T-helper 1 cell (primary cell): ENCODE results near the gene SEMA3D.

Source experiments
- DNase-seq, 5 donors: peaks; one replicate each; pipeline ENCODE4 v3.0.0-alpha.2; 2012 to 2020

SEMA3D gene

DNA sequence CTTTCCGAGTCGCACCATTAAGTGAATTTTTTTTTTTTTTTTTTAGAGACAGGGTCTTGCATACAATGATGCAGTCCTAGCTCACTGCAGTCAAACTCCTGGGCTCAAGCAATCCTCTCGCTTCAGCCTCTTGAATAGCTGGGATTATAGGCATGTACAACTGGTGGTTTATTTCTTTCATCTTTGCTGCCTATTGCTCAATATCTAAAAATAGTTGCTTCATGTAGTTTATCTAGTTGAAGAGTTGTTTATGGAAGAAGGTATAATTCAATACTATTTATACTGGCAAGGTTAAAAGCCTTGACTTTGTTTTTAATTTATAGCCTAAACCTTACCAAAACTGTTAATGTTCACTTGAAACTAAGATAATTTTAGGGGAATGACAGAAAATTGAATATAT, 66.9 kb downstream of the SEMA3D start:
- no peak for DNase-seq

DNA sequence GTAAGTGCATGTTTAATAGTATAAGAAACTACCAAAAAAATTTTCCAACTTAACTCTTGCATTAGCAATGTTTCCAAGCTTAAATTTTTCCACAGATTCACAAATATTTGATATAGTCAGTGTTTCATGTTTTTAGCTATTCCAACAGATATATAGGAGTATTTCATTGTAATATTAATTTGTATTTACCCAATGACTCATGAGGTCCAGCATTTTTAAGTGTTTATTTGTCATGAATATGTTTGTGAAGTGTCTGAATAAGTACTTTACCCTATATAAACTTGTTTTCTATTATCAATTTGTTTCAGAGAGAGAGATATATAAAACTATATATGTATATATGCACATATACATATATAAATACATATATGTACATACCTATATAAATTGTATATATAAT, 71.0 kb downstream of the SEMA3D start:
- DNase-seq, result no peak

GRCh38 chr7:85115006-85115405, 71.8 kb downstream of the SEMA3D start:
- no peak for DNase-seq

DNA sequence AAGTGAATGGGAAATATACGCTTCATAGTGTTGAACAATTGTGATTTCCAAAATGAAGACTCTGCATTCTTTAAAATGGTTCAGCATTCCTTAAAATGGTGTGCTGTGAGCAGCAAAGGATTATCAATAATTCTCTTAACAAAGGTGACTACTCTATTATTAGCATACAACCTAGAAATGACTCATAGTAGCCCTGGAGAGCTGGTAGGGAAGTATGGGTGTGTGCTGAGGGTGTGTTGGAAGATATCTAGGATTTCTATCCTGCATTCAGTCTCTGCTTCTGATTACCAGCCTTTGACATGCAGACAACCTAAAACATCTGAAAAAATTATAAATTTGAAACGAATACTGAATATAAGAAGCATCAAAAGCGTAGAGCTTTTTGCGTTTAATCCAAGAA, 72.5 kb downstream of the SEMA3D start:
- DNase-seq, result no peak

DNA sequence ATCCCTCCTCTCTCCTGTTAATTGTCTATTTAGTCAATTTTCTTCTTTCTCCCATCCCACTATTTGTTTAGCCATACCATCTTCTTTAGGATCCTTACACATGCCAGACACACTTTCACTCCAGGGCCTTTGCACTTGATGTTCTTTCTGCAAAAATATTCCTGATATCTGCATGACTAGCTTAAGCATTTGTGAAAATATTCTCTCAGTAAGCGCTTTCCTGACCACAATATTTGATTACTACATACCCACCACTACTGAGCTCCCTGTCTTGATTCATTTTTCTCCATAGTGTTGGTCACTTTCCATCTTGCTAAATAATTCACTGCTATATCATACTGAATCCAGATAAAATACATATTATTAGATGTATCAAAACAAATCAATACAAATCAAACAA, 75.1 kb downstream of the SEMA3D start:
- DNase-seq, result no peak

- no peak for DNase-seq
Observed at GRCh38 chr7:85106719-85107118, 80.1 kb downstream of the SEMA3D start.

DNA sequence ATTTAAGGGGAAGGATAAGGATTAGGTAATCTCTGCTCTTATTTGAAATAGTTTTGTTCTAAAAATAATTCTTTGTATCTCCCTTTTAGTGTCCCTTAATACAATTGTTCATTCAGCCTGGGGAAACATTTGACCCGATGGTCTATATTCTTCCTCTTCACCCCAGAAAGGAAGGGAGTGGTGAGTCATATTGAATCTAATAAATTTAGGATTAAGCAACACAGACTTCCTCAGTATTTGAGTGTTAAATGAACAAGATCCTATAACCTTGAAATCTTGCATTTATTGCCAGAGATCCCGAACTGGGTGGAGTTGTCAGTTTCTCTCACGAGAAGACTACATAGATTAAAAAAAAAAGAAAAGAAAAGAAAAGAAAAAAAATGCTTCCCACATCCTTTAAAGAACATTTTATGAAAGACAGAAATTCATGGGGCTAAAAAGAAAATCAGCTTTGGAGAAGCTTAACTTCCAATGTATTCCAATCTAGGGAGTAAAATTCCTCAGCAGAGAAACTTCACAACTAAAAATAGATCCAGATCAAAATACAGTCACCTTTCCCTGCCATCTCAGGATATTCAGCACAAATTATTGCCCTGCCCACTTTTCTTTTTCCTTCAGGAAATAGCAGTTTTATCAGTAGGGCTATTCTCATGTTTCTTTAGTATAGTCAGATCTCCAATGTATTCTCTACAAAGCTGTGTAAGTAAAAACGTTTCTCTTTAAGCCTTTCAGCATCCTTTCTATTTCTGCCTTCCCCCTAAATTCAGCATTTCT, 82.2 kb downstream of the SEMA3D start:
- no peak for DNase-seq

- no peak for DNase-seq
Observed at GRCh38 chr7:85103962-85104361, 82.9 kb downstream of the SEMA3D start.

DNA sequence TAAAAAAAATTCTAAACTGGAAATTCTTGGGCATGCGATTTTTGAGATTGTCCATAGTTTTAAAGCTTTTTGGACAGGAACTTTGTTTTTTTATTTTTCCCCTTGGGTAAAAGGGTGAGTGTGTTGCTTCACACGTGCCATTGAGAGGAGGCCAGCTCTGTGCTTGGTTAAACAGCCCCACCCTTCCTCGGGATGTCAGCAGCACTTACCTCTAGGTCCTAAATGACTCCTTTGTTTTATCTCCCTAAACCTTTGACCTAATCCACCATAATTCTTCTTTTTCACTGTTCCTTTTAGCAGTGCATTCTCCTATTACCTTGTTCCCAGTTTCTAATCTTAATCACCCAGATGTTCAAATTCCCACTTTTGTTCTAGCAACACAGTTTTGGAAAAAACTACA, 83.5 kb downstream of the SEMA3D start:
- no peak for DNase-seq

GRCh38 chr7:85102813-85103350, 84.0 kb downstream of the SEMA3D start:
- no peak for DNase-seq

GRCh38 chr7:85101347-85101746, 85.5 kb downstream of the SEMA3D start:
- no peak for DNase-seq

DNA sequence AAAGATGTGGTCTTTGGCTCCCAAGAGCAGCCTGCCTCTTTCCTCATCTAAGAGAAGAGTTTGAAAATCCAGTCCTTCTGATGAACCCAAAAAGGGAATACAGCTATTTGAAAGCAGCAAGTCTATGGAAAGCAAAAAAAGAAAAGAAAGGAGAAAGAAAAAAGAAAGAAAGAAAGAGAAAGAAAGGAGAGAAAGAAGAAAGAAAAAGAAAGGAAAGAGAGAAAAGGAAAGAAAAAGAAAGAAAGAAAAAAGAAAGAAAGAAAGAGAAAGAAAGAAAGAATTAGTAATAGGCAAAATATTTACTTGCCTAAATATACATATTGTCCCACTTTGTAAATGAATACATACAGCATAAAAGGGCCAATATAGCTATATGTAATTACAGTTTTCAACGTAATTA, 89.0 kb downstream of the SEMA3D start:
- no peak for DNase-seq

GRCh38 chr7:85095806-85096205, 91.0 kb downstream of the SEMA3D start:
- no peak for DNase-seq

DNA sequence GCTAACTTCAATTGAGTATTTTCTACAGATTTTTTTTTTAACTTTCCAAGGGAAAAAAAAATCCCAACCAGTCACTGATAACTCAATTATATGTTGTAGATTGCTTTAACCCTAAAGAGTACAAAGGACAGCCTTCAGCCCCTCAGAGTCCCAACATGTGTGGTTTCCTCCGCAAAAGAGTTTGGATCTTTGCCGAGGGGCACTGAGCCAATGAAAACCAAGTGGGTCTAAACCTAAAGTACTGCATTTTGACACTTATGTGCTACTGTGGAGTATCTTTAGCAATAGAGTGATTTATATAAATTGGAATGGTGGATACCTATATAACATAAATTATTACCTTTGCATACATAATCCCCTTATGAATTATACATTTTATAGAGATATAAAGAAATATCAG, 91.5 kb downstream of the SEMA3D start:
- DNase-seq, result no peak

DNA sequence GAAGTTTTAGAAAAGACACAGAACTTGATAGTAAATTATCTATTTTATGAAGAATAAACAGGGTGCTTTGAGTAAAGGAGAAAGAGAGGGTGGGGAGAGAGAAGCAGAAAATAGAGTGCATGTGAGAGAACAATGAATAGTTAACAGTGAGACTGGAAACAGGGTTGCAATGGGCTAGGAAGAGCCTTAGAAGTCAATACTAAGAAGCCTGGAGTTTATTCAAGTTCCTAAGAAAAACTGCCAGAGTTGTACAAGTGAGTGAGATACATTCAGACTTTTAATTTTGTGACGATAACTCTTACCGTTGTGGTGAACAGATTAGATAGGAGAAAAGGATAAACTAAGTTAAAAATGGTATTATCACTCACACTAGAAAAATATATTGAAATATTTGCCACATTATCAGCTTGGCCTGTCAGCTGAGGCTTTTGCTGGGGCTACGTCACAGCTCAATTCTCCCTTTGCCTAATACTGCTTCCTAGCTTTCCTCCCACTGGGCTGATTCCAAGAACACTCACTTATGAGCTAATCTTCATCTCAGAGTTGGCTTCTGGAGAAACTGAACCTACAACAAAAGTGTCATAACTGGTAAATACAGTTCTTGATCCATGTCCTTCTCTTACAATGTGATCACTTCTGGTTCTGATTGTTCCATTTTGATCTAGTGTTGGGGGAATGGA, 92.7 kb downstream of the SEMA3D start:
- DNase-seq, result no peak

- no peak for DNase-seq
Observed at GRCh38 chr7:85091565-85091928, 95.3 kb downstream of the SEMA3D start.

- DNase-seq, result no peak
Observed at GRCh38 chr7:85090919-85091564, 95.8 kb downstream of the SEMA3D start.

DNA sequence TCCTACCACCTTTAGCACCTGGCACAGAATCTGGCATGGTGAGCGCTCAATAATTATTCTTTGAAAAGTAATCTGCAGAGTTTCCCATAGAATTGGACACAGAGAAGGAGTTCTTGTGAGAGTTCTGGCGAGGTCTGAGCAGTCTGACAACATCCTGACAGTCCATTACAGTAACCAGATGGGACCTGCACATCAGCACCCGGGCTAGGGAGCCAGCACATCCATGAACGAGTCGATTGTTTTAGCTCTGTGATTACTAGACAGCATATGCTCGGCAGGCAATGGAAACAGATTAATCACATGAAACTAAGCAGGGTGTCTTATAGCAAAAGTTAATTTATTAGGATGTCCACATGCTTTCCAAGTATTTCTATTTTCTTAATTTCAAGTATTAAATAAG, 96.7 kb downstream of the SEMA3D start:
- no peak for DNase-seq

- DNase-seq, result no peak
Observed at GRCh38 chr7:85081846-85082245, 105.0 kb downstream of the SEMA3D start.

GRCh38 chr7:85081392-85081791, 105.5 kb downstream of the SEMA3D start:
- no peak for DNase-seq

DNA sequence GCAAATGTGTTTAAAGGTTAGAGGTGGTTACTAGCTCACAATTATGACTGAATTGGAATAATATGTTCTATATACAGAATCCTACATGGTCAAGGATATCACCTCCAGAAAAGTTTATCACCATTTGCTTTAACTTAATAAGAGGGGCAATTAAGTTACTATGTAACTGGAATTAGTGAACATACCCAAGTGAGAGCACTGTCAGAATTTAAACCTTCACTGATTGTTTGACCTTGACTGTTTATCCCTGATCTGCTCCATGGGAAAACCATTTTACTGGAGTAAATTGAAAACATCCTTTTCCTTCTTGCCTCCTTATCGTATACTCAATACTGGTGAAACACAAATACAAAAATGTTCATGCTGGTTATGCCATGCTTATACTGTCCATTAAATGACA, 107.4 kb downstream of the SEMA3D start:
- no peak for DNase-seq

- DNase-seq, result no peak
Observed at GRCh38 chr7:85078181-85078580, 108.7 kb downstream of the SEMA3D start.

- DNase-seq, result no peak
Observed at GRCh38 chr7:85075864-85076263, 111.0 kb downstream of the SEMA3D start.

DNA sequence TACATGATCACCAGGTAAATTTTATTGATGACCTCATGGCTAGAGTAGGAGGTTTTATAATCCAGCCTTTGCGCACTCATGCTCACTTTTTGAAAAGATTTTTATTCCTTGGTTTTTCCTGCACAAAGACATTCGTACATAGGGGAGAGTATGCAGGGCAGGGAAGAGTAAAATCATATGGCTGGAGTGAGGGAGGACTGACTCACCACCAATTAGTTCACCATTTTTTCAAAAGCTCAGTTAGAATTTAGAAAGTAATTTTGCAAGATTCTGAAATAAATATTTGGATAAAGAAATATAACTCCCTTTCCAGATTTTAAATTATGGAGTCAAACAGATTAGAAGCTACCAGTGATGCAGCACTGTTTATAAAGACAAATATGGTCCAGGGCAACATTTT, 111.9 kb downstream of the SEMA3D start:
- no peak for DNase-seq
